T-helper 17 cell (primary cell): ENCODE results near the gene HERC3. TPM values are rescaled to one million over a fixed set of nuclear protein-coding genes. Genes with fewer than 3 reads are reported as not detected.
A peak's percentile ranks its signal among the peaks of the same experiment; 100 is the strongest.

Experiments used
- ATAC-seq: fragments of 150-1000 bp; cut with Tn5 transposase; 2 replicates; pipeline ENCODE4 v1.10.0; 2021; ENCODE audit warnings: mild to moderate bottlenecking, moderate library complexity
- DNase-seq, 3 donors: peaks; one replicate each; pipeline versions ENCODE4 v3.0.0 to v3.0.0-alpha.2; 2020 to 2021
- H3K9me3 ChIP-seq: one replicate; pipeline ENCODE4 v1.7.0; 2013; ENCODE audit warnings: low read length, mild to moderate bottlenecking; ENCODE audit not compliant: control insufficient read depth, poor library complexity, severe bottlenecking
- H3K27ac Mint-ChIP-seq: one replicate; pipeline ENCODE4 v1.8.0; 2022; ENCODE audit warnings: mild to moderate bottlenecking, moderate library complexity, mixed read lengths
- H3K27me3 Mint-ChIP-seq: one replicate; pipeline ENCODE4 v1.8.0; 2022; ENCODE audit warnings: mixed read lengths
- H3K36me3 Mint-ChIP-seq: one replicate; pipeline ENCODE4 v1.8.0; 2022; ENCODE audit warnings: low read depth, mixed read lengths
- H3K4me1 Mint-ChIP-seq: one replicate; pipeline ENCODE4 v1.8.0; 2022; ENCODE audit warnings: mild to moderate bottlenecking, mixed read lengths
- H3K4me3 Mint-ChIP-seq: one replicate; pipeline ENCODE4 v1.8.0; 2022; ENCODE audit warnings: mild to moderate bottlenecking, moderate library complexity, mixed read lengths
- total RNA-seq, 4 donors: library from RNA in 2 of 4; stranded (reverse) in 2 of 4; gene quantifications; one replicate each; pipeline ENCODE4 v1.2.3 and lab custom pipeline; 2022 to 2026

HERC3 gene
- total RNA-seq, 2 donors from 2014 or later, result 53.4 to 63.8 TPM

- H3K27ac Mint-ChIP-seq, result peak overlapping the region; percentile 87
These were observed 61.2 kb downstream of the HERC3 start for GRCh38 chr4:88653371-88653946.

GRCh38 chr4:88655226-88655625 is 62.9 kb downstream of the HERC3 start:
- no peak overlapping the region for H3K27ac Mint-ChIP-seq
- DNase-seq (no peak), ATAC-seq (no peak)
- H3K9me3 ChIP-seq, result no peaks in the 10 kb centered on the region
- H3K4me1 Mint-ChIP-seq, result peaks cover 44% of the 10 kb centered on the region
- peaks cover 27% of the 10 kb centered on the region for H3K36me3 Mint-ChIP-seq
- no peak overlapping the region for H3K4me3 Mint-ChIP-seq
- H3K27me3 Mint-ChIP-seq, result no peaks in the 10 kb centered on the region

More at GRCh38 chr4:88653371-88653946, 61.2 kb downstream of the HERC3 start:
- Mint-ChIP-seq H3K4me3 (no peak overlapping the region), H3K36me3 (peaks cover 27% of the 10 kb centered on the region), H3K27me3 (no peaks in the 10 kb centered on the region), H3K4me1 (peaks cover 46% of the 10 kb centered on the region)
- H3K9me3 ChIP-seq, result no peaks in the 10 kb centered on the region
- no peak for ATAC-seq
- DNase-seq, result no peak

GRCh38 chr4:88659055-88659889 is 67.0 kb downstream of the HERC3 start:
- DNase-seq (peak in 1 of 3 donors; percentile 9), ATAC-seq (peak; percentile 79)
- no peak overlapping the region for H3K4me3 Mint-ChIP-seq
- H3K36me3 Mint-ChIP-seq, result peaks cover 18% of the 10 kb centered on the region
- H3K9me3 ChIP-seq, result no peaks in the 10 kb centered on the region
- H3K27me3 Mint-ChIP-seq, result no peaks in the 10 kb centered on the region
- peaks cover 25% of the 10 kb centered on the region for H3K4me1 Mint-ChIP-seq
- H3K27ac Mint-ChIP-seq, result peak overlapping the region; percentile 61

- no peak for DNase-seq
- H3K4me3 Mint-ChIP-seq, result no peak overlapping the region
- no peaks in the 10 kb centered on the region for H3K9me3 ChIP-seq
- H3K27me3 Mint-ChIP-seq, result no peaks in the 10 kb centered on the region
- no peak for ATAC-seq
- H3K4me1 Mint-ChIP-seq, result peaks cover 25% of the 10 kb centered on the region
- H3K27ac Mint-ChIP-seq, result peak overlapping the region; percentile 61
- H3K36me3 Mint-ChIP-seq, result peaks cover 18% of the 10 kb centered on the region
These were observed 67.6 kb downstream of the HERC3 start for GRCh38 chr4:88659890-88660208.

- Mint-ChIP-seq H3K27me3 (no peaks in the 10 kb centered on the region), H3K27ac (no peak overlapping the region), H3K4me1 (peaks cover 18% of the 10 kb centered on the region), H3K4me3 (no peak overlapping the region), H3K36me3 (peaks cover 15% of the 10 kb centered on the region)
- ATAC-seq (no peak), DNase-seq (no peak)
- no peaks in the 10 kb centered on the region for H3K9me3 ChIP-seq
These were observed 68.4 kb downstream of the HERC3 start for GRCh38 chr4:88660446-88661294.

GRCh38 chr4:88661739-88662138 is 69.5 kb downstream of the HERC3 start:
- no peaks in the 10 kb centered on the region for H3K9me3 ChIP-seq
- H3K4me1 Mint-ChIP-seq, result peaks cover 12% of the 10 kb centered on the region
- ATAC-seq (no peak), DNase-seq (no peak)
- no peak overlapping the region for H3K4me3 Mint-ChIP-seq
- H3K27me3 Mint-ChIP-seq, result no peaks in the 10 kb centered on the region
- H3K36me3 Mint-ChIP-seq, result peaks cover 12% of the 10 kb centered on the region
- no peak overlapping the region for H3K27ac Mint-ChIP-seq

GRCh38 chr4:88672987-88673386 is 80.7 kb downstream of the HERC3 start:
- peaks cover 2% of the 10 kb centered on the region for H3K4me1 Mint-ChIP-seq
- no peak for DNase-seq
- no peaks in the 10 kb centered on the region for H3K9me3 ChIP-seq
- ATAC-seq, result peak; percentile 63
- H3K36me3 Mint-ChIP-seq, result peaks cover 2% of the 10 kb centered on the region
- H3K27ac Mint-ChIP-seq, result peak overlapping the region; percentile 27
- H3K4me3 Mint-ChIP-seq, result no peak overlapping the region
- H3K27me3 Mint-ChIP-seq, result no peaks in the 10 kb centered on the region

GRCh38 chr4:88673886-88674285 is 81.6 kb downstream of the HERC3 start:
- peaks cover 2% of the 10 kb centered on the region for H3K4me1 Mint-ChIP-seq
- peaks cover 5% of the 10 kb centered on the region for H3K36me3 Mint-ChIP-seq
- H3K9me3 ChIP-seq, result no peaks in the 10 kb centered on the region
- no peak overlapping the region for H3K27ac Mint-ChIP-seq
- H3K27me3 Mint-ChIP-seq, result no peaks in the 10 kb centered on the region
- H3K4me3 Mint-ChIP-seq, result no peak overlapping the region
- no peak for ATAC-seq
- DNase-seq, result no peak

- H3K9me3 ChIP-seq, result no peaks in the 10 kb centered on the region
- Mint-ChIP-seq H3K4me1 (peaks cover 2% of the 10 kb centered on the region), H3K27me3 (no peaks in the 10 kb centered on the region), H3K36me3 (peaks cover 9% of the 10 kb centered on the region), H3K4me3 (no peak overlapping the region), H3K27ac (no peak overlapping the region)
- DNase-seq, result no peak
- ATAC-seq, result no peak
These were observed 82.3 kb downstream of the HERC3 start for GRCh38 chr4:88674565-88674964.

GRCh38 chr4:88674979-88675378 is 82.7 kb downstream of the HERC3 start:
- ATAC-seq, result no peak
- no peaks in the 10 kb centered on the region for H3K4me1 Mint-ChIP-seq
- no peaks in the 10 kb centered on the region for H3K27me3 Mint-ChIP-seq
- no peak for DNase-seq
- no peak overlapping the region for H3K4me3 Mint-ChIP-seq
- peaks cover 9% of the 10 kb centered on the region for H3K36me3 Mint-ChIP-seq
- no peak overlapping the region for H3K27ac Mint-ChIP-seq
- H3K9me3 ChIP-seq, result no peaks in the 10 kb centered on the region

- H3K27me3 Mint-ChIP-seq, result no peaks in the 10 kb centered on the region
- H3K4me3 Mint-ChIP-seq, result no peak overlapping the region
- H3K9me3 ChIP-seq, result no peaks in the 10 kb centered on the region
- ATAC-seq (no peak), DNase-seq (no peak)
- no peak overlapping the region for H3K27ac Mint-ChIP-seq
- H3K4me1 Mint-ChIP-seq, result no peaks in the 10 kb centered on the region
- H3K36me3 Mint-ChIP-seq, result peaks cover 9% of the 10 kb centered on the region
These were observed 83.3 kb downstream of the HERC3 start for GRCh38 chr4:88675543-88675942.

- Mint-ChIP-seq H3K27ac (no peak overlapping the region), H3K4me3 (no peak overlapping the region), H3K4me1 (peaks cover 4% of the 10 kb centered on the region), H3K27me3 (no peaks in the 10 kb centered on the region), H3K36me3 (peaks cover 10% of the 10 kb centered on the region)
- no peak for DNase-seq
- H3K9me3 ChIP-seq, result no peaks in the 10 kb centered on the region
- no peak for ATAC-seq
These were observed 88.9 kb downstream of the HERC3 start for GRCh38 chr4:88681209-88681608.

- Mint-ChIP-seq H3K36me3 (peaks cover 9% of the 10 kb centered on the region), H3K27ac (peak overlapping the region; percentile 17), H3K4me1 (peaks cover 6% of the 10 kb centered on the region), H3K27me3 (no peaks in the 10 kb centered on the region), H3K4me3 (no peak overlapping the region)
- H3K9me3 ChIP-seq, result no peaks in the 10 kb centered on the region
- DNase-seq (no peak), ATAC-seq (no peak)
These were observed 98.1 kb downstream of the HERC3 start for GRCh38 chr4:88690355-88690754.
